ENCODE data around the gene ZNF440.
"Not testable (repeated sequence)": the region's sequence is repeated elsewhere in the genome, so short reads cannot be mapped to it uniquely, and the experiment has no call there.

- TF ChIP-seq CTCF (IDR thresholded peaks at IDR 0.05); CHD2 (IDR thresholded peaks at IDR 0.05; ENCODE audit: low read length, partially characterized antibody); EP300 (IDR thresholded peaks at IDR 0.05): not testable (repeated sequence)
- TF ChIP-seq, protein P1, sequence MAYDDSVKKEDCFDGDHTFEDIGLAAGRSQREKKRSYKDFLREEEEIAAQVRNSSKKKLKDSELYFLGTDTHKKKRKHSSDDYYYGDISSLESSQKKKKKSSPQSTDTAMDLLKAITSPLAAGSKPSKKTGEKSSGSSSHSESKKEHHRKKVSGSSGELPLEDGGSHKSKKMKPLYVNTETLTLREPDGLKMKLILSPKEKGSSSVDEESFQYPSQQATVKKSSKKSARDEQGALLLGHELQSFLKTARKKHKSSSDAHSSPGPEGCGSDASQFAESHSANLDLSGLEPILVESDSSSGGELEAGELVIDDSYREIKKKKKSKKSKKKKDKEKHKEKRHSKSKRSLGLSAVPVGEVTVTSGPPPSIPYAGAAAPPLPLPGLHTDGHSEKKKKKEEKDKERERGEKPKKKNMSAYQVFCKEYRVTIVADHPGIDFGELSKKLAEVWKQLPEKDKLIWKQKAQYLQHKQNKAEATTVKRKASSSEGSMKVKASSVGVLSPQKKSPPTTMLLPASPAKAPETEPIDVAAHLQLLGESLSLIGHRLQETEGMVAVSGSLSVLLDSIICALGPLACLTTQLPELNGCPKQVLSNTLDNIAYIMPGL (CRISPR knock-in tag; IDR thresholded peaks at IDR 0.05; ENCODE audit: borderline replicate concordance) = not testable (repeated sequence)
Observed at GRCh38 chr19:11850289-11850688, 36.2 kb downstream of the ZNF440 start.
